Neural cell (in vitro differentiated cells): ENCODE data around the gene COL19A1. TPM values are rescaled to one million over a fixed set of nuclear protein-coding genes. Genes with fewer than 3 reads are reported as not detected.

Experiments used
- H2AFZ ChIP-seq: fragments of 200-600, 300-800 bp; sonication (generic), shearing (Covaris generic); 2 replicates; pipeline ENCODE4 v1.6.0; 2014; ENCODE audit warnings: low read depth, mild to moderate bottlenecking, antibody characterized with exemption, low read length, moderate library complexity
- H3F3A ChIP-seq: fragments of 200-600 bp; shearing (Covaris generic); 2 replicates; pipeline ENCODE4 v1.6.1; 2016; ENCODE audit warnings: mild to moderate bottlenecking, moderate library complexity, mixed read lengths, antibody characterized with exemption, low read length; ENCODE audit not compliant: insufficient read depth, poor library complexity, severe bottlenecking
- H3K27ac ChIP-seq: fragments of 200-600, 300-800 bp; sonication (generic), shearing (Covaris generic); 2 replicates; pipeline ENCODE4 v1.5.1; 2014; ENCODE audit warnings: mild to moderate bottlenecking, low read length, moderate library complexity
- H3K27me3 ChIP-seq: fragments of 300-800, 200-600 bp; sonication (generic), shearing (Covaris generic); 2 replicates; pipeline ENCODE4 v1.6.0; 2014; ENCODE audit warnings: mild to moderate bottlenecking, low read depth, low read length, moderate library complexity; ENCODE audit not compliant: insufficient read depth
- H3K36me3 ChIP-seq: fragments of 300-800, 200-600 bp; sonication (generic), shearing (Covaris generic); 2 replicates; pipeline ENCODE4 v1.5.1; 2014; ENCODE audit warnings: mild to moderate bottlenecking, antibody characterized with exemption, low read length, moderate library complexity; ENCODE audit not compliant: insufficient read depth
- H3K4me2 ChIP-seq: fragments of 300-800, 200-600 bp; sonication (generic), shearing (Covaris generic); 2 replicates; pipeline ENCODE4 v1.6.0; 2014; ENCODE audit warnings: mild to moderate bottlenecking, low read length
- H3K4me3 ChIP-seq: fragments of 300-800, 200-600 bp; sonication (generic), shearing (Covaris generic); 2 replicates; pipeline ENCODE4 v1.5.1; 2014; ENCODE audit warnings: mild to moderate bottlenecking, low read length, moderate library complexity
- H3K79me2 ChIP-seq: fragments of 200-600 bp; shearing (Covaris generic); replicated peaks from 2 replicates; pipeline ENCODE4 v1.6.0; 2014; ENCODE audit warnings: mild to moderate bottlenecking, low read length, moderate library complexity; ENCODE audit not compliant: insufficient read depth
- H3K9ac ChIP-seq: fragments of 300-800, 200-600 bp; sonication (generic), shearing (Covaris generic); 2 replicates; pipeline ENCODE4 v1.6.1; 2016; ENCODE audit warnings: mild to moderate bottlenecking, low read length, mixed read lengths
- H3K9me2 ChIP-seq: fragments of 200-600 bp; shearing (Covaris generic); 2 replicates; pipeline ENCODE4 v1.6.1; 2016; ENCODE audit warnings: mild to moderate bottlenecking, low read length, mixed read lengths; ENCODE audit not compliant: insufficient read depth
- H3K9me3 ChIP-seq: fragments of 200-600, 300-800 bp; sonication (generic), shearing (Covaris generic); 2 replicates; pipeline ENCODE4 v1.6.1; 2016; ENCODE audit warnings: mild to moderate bottlenecking, mixed run types, low read length, moderate library complexity, mixed read lengths
- H4K20me1 ChIP-seq: fragments of 200-600 bp; shearing (Covaris generic); 2 replicates; pipeline ENCODE4 v1.6.1; 2016; ENCODE audit warnings: mild to moderate bottlenecking, mixed run types; ENCODE audit not compliant: insufficient read depth
- EP300 ChIP-seq: fragments of 450-650 bp; conservative IDR thresholded peaks from 2 replicates; pipeline ENCODE4 v1.6.1; 2014; ENCODE audit warnings: antibody characterized with exemption, mild to moderate bottlenecking, moderate library complexity; ENCODE audit not compliant: poor library complexity, severe bottlenecking
- EZH2 ChIP-seq: fragments of 200-600, 300-800 bp; shearing (Covaris generic), sonication (generic); IDR thresholded peaks from 2 replicates; pipeline ENCODE4 v1.6.1; 2014; ENCODE audit warnings: antibody characterized with exemption, low read length, borderline replicate concordance, mild to moderate bottlenecking; ENCODE audit not compliant: insufficient read depth, poor library complexity, severe bottlenecking
- MXI1 ChIP-seq: fragments of 450-650 bp; conservative IDR thresholded peaks from 2 replicates; pipeline ENCODE4 v1.6.1; 2014; ENCODE audit warnings: antibody characterized with exemption, mild to moderate bottlenecking; ENCODE audit not compliant: poor library complexity, severe bottlenecking
- POLR2AphosphoS5 ChIP-seq: IDR thresholded peaks from 2 replicates; pipeline ENCODE4 v1.6.1; 2012
- RAD21 ChIP-seq: fragments of 450-650 bp; conservative IDR thresholded peaks from 2 replicates; pipeline ENCODE4 v1.6.1; 2014; ENCODE audit warnings: antibody characterized with exemption, mild to moderate bottlenecking, moderate library complexity
- SMC3 ChIP-seq: fragments of 450-650 bp; conservative IDR thresholded peaks from 2 replicates; pipeline ENCODE4 v1.6.1; 2014; ENCODE audit warnings: antibody characterized with exemption, mild to moderate bottlenecking, moderate library complexity; ENCODE audit not compliant: poor library complexity
- TAF1 ChIP-seq: IDR thresholded peaks from 2 replicates; pipeline ENCODE4 v1.6.1; 2012; ENCODE audit warnings: low read depth
- polyA minus RNA-seq: library from RNA; depleted of rRNA, polyadenylated mRNA; stranded (reverse); fragments of >200 nt; gene quantifications from 2 replicates; pipeline ENCODE4 v1.2.3, GENCODE V29; 2014
- polyA plus RNA-seq: library from polyadenylated mRNA; depleted of rRNA; stranded (reverse); fragments of >200 nt; gene quantifications from 2 replicates; pipeline ENCODE4 v1.2.3, GENCODE V29; 2014
- TF ChIP-seq, protein P1 (sequence below): fragments of 450-650 bp; IDR thresholded peaks from 2 replicates; pipeline ENCODE4 v1.5.1; 2014; ENCODE audit warnings: antibody characterized with exemption, mild to moderate bottlenecking, moderate library complexity; ENCODE audit not compliant: poor library complexity, severe bottlenecking
- TF ChIP-seq, protein P2 (sequence below): IDR thresholded peaks from 2 replicates; pipeline ENCODE4 v1.6.1; 2012; ENCODE audit warnings: borderline replicate concordance

Gene COL19A1
- polyA plus RNA-seq, result 0.16 and 0.24 TPM in 2 replicates
- 0.97 and 1.3 TPM in 2 replicates for polyA minus RNA-seq

DNA sequence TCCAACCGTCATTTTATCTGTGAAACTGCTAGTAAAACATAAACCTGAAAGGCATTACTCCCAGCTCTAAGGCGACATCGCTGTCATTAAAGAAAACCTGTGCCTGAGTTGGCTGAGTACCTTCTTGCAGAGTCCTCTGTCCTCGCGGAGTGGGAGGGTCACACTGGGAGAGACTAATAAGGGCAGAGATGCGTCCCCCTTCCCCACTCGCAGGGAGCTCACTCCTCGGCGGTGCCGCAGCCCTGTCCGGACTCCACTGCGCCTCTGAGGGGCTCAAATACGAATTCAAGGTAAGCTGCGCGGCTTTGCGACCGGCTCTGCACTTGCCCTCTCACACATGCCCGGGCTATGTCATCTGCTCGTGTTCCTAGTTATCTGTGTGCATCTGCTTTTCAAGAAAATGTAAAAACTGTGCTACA lies at the start of gene COL19A1:
Gene COL19A1 (plus strand): TSS at position 206 of the 419 bp plus-strand sequence. CDS start 13,012 bp downstream, outside the sequence.
- no peaks in the 10 kb centered on the region for H3K79me2 ChIP-seq
- no peaks in the 10 kb centered on the region for H4K20me1 ChIP-seq
- peak within 1 kb of the TSS; percentile 71 for H3K4me2 ChIP-seq
- peaks cover 38% of the 10 kb centered on the region for H3K27me3 ChIP-seq
- no peaks in the 10 kb centered on the region for H3F3A ChIP-seq
- H3K9me2 ChIP-seq, result no peaks in the 10 kb centered on the region
- H3K4me3 ChIP-seq, result peak within 1 kb of the TSS; percentile 76
- no peak within 1 kb of the TSS for H3K27ac ChIP-seq
- H2AFZ ChIP-seq, result peak within 1 kb of the TSS; percentile 9
- peak within 1 kb of the TSS; percentile 47 for H3K9ac ChIP-seq
- no peaks in the 10 kb centered on the region for H3K9me3 ChIP-seq
- TF ChIP-seq EZH2 (no peak), POLR2AphosphoS5 (no peak), TAF1 (no peak), RAD21 (no peak), EP300 (no peak), MXI1 (no peak), SMC3 (no peak)
- TF ChIP-seq, protein P1, sequence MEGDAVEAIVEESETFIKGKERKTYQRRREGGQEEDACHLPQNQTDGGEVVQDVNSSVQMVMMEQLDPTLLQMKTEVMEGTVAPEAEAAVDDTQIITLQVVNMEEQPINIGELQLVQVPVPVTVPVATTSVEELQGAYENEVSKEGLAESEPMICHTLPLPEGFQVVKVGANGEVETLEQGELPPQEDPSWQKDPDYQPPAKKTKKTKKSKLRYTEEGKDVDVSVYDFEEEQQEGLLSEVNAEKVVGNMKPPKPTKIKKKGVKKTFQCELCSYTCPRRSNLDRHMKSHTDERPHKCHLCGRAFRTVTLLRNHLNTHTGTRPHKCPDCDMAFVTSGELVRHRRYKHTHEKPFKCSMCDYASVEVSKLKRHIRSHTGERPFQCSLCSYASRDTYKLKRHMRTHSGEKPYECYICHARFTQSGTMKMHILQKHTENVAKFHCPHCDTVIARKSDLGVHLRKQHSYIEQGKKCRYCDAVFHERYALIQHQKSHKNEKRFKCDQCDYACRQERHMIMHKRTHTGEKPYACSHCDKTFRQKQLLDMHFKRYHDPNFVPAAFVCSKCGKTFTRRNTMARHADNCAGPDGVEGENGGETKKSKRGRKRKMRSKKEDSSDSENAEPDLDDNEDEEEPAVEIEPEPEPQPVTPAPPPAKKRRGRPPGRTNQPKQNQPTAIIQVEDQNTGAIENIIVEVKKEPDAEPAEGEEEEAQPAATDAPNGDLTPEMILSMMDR, result no peak
- TF ChIP-seq, protein P2, sequence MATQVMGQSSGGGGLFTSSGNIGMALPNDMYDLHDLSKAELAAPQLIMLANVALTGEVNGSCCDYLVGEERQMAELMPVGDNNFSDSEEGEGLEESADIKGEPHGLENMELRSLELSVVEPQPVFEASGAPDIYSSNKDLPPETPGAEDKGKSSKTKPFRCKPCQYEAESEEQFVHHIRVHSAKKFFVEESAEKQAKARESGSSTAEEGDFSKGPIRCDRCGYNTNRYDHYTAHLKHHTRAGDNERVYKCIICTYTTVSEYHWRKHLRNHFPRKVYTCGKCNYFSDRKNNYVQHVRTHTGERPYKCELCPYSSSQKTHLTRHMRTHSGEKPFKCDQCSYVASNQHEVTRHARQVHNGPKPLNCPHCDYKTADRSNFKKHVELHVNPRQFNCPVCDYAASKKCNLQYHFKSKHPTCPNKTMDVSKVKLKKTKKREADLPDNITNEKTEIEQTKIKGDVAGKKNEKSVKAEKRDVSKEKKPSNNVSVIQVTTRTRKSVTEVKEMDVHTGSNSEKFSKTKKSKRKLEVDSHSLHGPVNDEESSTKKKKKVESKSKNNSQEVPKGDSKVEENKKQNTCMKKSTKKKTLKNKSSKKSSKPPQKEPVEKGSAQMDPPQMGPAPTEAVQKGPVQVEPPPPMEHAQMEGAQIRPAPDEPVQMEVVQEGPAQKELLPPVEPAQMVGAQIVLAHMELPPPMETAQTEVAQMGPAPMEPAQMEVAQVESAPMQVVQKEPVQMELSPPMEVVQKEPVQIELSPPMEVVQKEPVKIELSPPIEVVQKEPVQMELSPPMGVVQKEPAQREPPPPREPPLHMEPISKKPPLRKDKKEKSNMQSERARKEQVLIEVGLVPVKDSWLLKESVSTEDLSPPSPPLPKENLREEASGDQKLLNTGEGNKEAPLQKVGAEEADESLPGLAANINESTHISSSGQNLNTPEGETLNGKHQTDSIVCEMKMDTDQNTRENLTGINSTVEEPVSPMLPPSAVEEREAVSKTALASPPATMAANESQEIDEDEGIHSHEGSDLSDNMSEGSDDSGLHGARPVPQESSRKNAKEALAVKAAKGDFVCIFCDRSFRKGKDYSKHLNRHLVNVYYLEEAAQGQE, result no peak
- no peaks in the 10 kb centered on the region for H3K36me3 ChIP-seq

DNA sequence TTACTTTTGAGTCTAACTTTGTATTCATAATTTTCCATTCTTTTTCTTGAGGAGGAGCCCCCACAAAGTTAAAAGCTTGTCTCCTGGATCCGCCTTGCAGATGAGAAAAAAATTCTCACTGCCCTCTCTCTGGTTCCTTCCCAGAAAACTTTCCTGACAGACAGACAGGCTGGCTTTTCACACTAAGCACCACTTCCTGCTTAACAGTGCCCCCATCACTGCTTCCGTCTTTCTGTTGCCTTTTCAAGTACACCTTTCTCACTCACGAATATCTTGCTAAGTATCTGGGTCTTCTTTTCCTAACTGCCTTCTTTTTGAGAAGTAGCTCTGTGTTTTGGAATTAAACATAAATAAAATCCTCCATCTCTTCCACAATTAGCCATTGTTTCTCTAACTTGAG lies 49.8 kb upstream of the COL19A1 start:
- no peak overlapping the region for H3K9ac ChIP-seq
- no peaks in the 10 kb centered on the region for H3K27me3 ChIP-seq
- no peaks in the 10 kb centered on the region for H3K36me3 ChIP-seq
- no peak overlapping the region for H3K4me3 ChIP-seq
- H3F3A ChIP-seq, result no peaks in the 10 kb centered on the region
- H3K27ac ChIP-seq, result no peak overlapping the region
- H4K20me1 ChIP-seq, result no peaks in the 10 kb centered on the region
- H3K9me3 ChIP-seq, result no peaks in the 10 kb centered on the region
- no peak for TF ChIP-seq SMC3
- no peak for TF ChIP-seq MXI1
- TF ChIP-seq, protein P2, result no peak
- TF ChIP-seq, protein P1, result no peak
- no peak for TF ChIP-seq EP300
- no peak for TF ChIP-seq RAD21
- TF ChIP-seq EZH2, result no peak
- no peak for TF ChIP-seq POLR2AphosphoS5
- no peak for TF ChIP-seq TAF1
- no peaks in the 10 kb centered on the region for H3K79me2 ChIP-seq
- no peaks in the 10 kb centered on the region for H3K9me2 ChIP-seq
- H3K4me2 ChIP-seq, result no peak overlapping the region
- no peak overlapping the region for H2AFZ ChIP-seq
